Hematopoietic multipotent progenitor cell treated with erythropoietin and hydrocortisone succinate and interleukin-3 and kit ligand, for 6 days (in vitro differentiated cells): ENCODE data around the gene LMO3.
"Not testable (repeated sequence)": the region's sequence is repeated elsewhere in the genome, so short reads cannot be mapped to it uniquely, and the experiment has no call there.

Experiments used
- DNase-seq: peaks from one replicate; pipeline ENCODE4 v3.0.0-alpha.2; 2015

Gene LMO3

GRCh38 chr12:16537652-16538051 is 68.3 kb downstream of the LMO3 start:
- not testable (repeated sequence) for DNase-seq

- DNase-seq: no peak
Observed at GRCh38 chr12:16531621-16532020, 74.3 kb downstream of the LMO3 start.

GRCh38 chr12:16530268-16530850 is 75.6 kb downstream of the LMO3 start:
- DNase-seq: no peak

DNA sequence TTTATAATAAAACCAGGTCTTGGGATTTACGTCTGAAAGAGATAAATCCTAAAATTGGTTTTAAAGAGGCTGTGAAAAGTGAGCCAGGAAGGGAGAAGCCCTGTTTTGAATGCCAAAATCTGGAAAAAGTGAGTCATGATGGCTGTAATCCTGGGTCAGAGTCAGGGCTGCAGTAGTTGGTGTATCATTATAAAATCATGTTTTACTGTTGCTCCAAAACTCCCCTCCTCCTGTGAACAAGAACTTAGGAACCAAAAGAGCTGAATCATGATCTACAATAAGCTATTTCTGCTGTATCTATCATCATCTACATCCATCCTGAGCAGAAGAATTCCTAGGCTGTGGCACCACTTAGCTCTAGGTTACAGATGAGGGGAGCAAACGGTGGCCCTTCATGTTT is 79.3 kb downstream of the LMO3 start:
- DNase-seq: no peak

- no peak for DNase-seq
Observed at GRCh38 chr12:16524378-16524777, 81.6 kb downstream of the LMO3 start.

GRCh38 chr12:16523951-16524331 is 82.0 kb downstream of the LMO3 start:
- peak; percentile 4 for DNase-seq

- no peak for DNase-seq
Observed at GRCh38 chr12:16523284-16523950, 82.5 kb downstream of the LMO3 start.

DNA sequence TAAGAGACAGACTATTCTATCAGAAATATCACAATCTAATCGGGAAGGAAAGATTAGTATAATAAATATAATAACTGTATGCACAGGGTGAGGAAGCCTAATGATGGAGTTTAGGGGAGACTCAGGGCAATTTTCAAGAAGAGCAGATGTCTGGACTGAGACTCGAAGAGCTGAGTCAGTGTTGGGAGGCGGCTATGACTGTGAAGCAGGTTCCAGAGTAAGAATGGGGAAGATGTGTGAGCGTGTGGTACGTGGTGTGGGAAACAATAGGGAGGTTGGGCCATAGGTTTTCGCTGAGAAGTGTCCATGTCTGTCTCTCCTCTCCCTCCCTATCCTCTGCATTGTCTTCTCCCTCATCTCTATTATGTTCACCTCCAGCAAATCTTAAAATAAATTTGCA is 85.6 kb downstream of the LMO3 start:
- DNase-seq: no peak

GRCh38 chr12:16515666-16516065 is 90.3 kb downstream of the LMO3 start:
- DNase-seq: no peak

GRCh38 chr12:16513231-16513630 is 92.7 kb downstream of the LMO3 start:
- DNase-seq: no peak

GRCh38 chr12:16509411-16509810 is 96.6 kb downstream of the LMO3 start:
- DNase-seq: no peak

DNA sequence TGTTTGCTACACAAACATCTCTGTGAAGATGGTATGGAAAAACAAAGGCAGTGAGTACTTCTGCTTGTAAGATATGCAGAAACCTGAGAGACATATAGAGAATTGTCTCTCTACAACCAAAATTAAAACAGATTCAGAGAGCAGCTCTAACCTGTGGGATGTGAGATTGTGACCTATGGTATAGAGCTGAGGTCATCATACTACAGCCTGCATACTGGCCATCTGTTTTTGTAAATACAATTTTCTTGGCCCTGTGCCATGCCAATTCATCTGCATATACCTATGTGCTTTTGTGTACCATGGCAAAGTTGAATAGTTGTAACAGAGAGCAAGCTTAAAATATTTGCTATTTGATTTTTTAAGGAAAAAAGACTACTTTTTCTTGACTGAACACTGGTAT is 99.6 kb downstream of the LMO3 start:
- DNase-seq: no peak

DNA sequence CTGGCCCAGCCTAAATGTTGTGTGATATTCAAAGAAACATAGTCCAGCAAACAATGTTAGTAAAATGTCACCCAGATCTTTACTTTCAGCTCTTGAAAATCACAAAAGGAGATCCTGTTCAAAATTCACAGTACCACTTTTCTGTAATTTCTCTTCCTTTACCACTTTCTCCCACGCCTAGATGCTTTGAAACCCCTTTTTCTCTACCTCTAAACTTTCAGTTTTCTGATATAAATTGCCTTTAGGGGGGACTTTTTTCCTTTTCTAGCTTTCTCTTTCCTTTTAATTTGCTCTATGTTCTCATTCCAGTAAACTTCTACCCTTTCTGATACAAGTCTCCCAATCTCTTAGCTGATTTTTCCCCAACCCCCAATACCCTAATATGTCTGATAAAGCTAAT is 101.8 kb downstream of the LMO3 start:
- no peak for DNase-seq

GRCh38 chr12:16499611-16500010 is 106.4 kb downstream of the LMO3 start:
- DNase-seq: no peak
